ENCODE data around the gene CPN2. TPM values are rescaled to one million over a fixed set of nuclear protein-coding genes. Genes with fewer than 3 reads are reported as not detected.

CPN2 gene
- total and polyA plus RNA-seq, 2 of the 13 experiments (the other 11 are each of a cell fraction or from before 2014, with no cell fraction given) = 26.7 to 27.7 TPM

DNA sequence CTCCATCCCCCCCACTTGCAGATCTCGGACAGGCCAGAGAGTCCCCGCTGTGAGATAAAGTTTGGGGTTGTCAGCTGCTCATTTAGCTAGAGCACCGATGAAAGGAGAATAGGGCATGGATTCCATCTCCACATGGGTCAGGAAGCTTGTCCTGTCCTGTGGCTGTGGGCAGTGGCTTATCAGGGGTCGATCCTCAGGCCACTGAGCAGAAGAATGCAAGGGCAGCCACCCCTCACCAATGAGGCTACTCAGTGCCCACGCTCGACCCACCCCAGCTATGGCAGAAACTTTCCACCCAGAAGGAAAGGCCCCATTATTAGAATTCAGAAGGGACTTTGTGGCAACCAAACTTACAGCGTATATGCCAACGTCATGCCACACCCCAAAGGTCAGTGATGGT, 43.3 kb downstream of the CPN2 start:
- Histone ChIP-seq H3K4me2 (ENCODE audit: low read depth, low read length) (no peak overlapping the region), H3K27ac (ENCODE audit: extremely low read length, insufficient read depth, low read length) (no peak overlapping the region), H3K27me3 (ENCODE audit: control insufficient read depth in 1 of 2, insufficient read depth in 2 of 2, low read length in 2 of 2) (peaks cover 8 to 57% of the 10 kb centered on the region in 2 experiments; a peak in 4 of 5 replicates), H4K20me1 (ENCODE audit: insufficient read depth, low read length) (no peaks in the 10 kb centered on the region), H3K4me3 (replicated peaks in 1 of 3; ENCODE audit: insufficient read depth in 1 of 3, low read depth in 2 of 3, low read length in 3 of 3) (no peak overlapping the region), H3K9me3 (ENCODE audit: low read length) (no peaks in the 10 kb centered on the region), H3K4me1 (ENCODE audit: insufficient read depth, low read length) (peaks cover 16% of the 10 kb centered on the region), H2AFZ (ENCODE audit: low read length) (no peak overlapping the region), H3K9ac (ENCODE audit: insufficient read depth, low read depth, low read length) (no peak overlapping the region), H3K36me3 (replicated peaks in 1 of 2; ENCODE audit: control insufficient read depth in 1 of 2, insufficient read depth in 2 of 2, low read length in 2 of 2) (no peaks in the 10 kb centered on the region), H3K79me2 (ENCODE audit: insufficient read depth, low read length) (no peaks in the 10 kb centered on the region)
- no peak for ATAC-seq
- no peak for FAIRE-seq
- no peak for DNase-seq (ENCODE audit: low spot score)
- POLR2A ChIA-PET = no interaction called here
- 91% methylated on average over 4 of the region's 8 CpGs for WGBS (ENCODE audit: low lambda C conversion rate)
- intact Hi-C loops (cut with micrococcal nuclease; ENCODE audit: unreplicated experiment) (no loop called here), in situ Hi-C loops (cut with HindIII; ENCODE audit: extremely low pct_ligation_motif_present, low pct_unique_long_range_greater_than_20kb) (loop anchor here (25.0 kb wide), 1 partner anchor 646 kb away; no protein-coding TSS in a partner anchor)
- no TSS peak for BruUV-seq (replicated peaks)
- CTCF ChIA-PET (ENCODE audit: low intra/inter-chr PET ratio, low total read pairs) = no interaction called here
- TF ChIP-seq HMGXB4 (CRISPR knock-in tag; IDR thresholded peaks at IDR 0.05; ENCODE audit: borderline replicate concordance in 1 of 2, low read depth in 1 of 2) = no peak
- TF ChIP-seq NR1H2 (CRISPR knock-in tag; IDR thresholded peaks at IDR 0.05; ENCODE audit: borderline replicate concordance, low read depth) = no peak
- TF ChIP-seq NR2F2 (IDR thresholded peaks at IDR 0.05; ENCODE audit: borderline replicate concordance, low read depth) = no peak
- TF ChIP-seq NFATC3 (CRISPR knock-in tag; IDR thresholded peaks at IDR 0.05) = no peak
- TF ChIP-seq ZNF232 (CRISPR knock-in tag; IDR thresholded peaks at IDR 0.05; ENCODE audit: borderline replicate concordance) = no peak
- no peak for TF ChIP-seq NFE2 (CRISPR knock-in tag; IDR thresholded peaks at IDR 0.05)
- no peak for TF ChIP-seq FOXA1 (IDR thresholded peaks at IDR 0.05)
- no peak for TF ChIP-seq FOXA1 (CRISPR knock-in tag; IDR thresholded peaks at IDR 0.05)
- TF ChIP-seq GTF3A (CRISPR knock-in tag; conservative IDR thresholded peaks at IDR 0.05) = no peak
- no peak for TF ChIP-seq MAFF (IDR thresholded peaks at IDR 0.05; ENCODE audit: low read depth, low read length)
- no peak for TF ChIP-seq AGO2 (optimal IDR thresholded peaks at IDR 0.05; ENCODE audit: low read depth, low read length)
- TF ChIP-seq ZBTB10 (CRISPR knock-in tag; IDR thresholded peaks at IDR 0.05; ENCODE audit: borderline replicate concordance) = no peak
- TF ChIP-seq ZNF496 (CRISPR knock-in tag; IDR thresholded peaks at IDR 0.05; ENCODE audit: insufficient replicate concordance) = no peak
- TF ChIP-seq POLR2G (IDR thresholded peaks at IDR 0.05; ENCODE audit: low read depth, low read length) = no peak
- no peak for TF ChIP-seq ZNF768 (CRISPR knock-in tag; IDR thresholded peaks at IDR 0.05)
